ENCODE data around the gene FAM83D.

FAM83D gene

GRCh38 chr20:38895098-38895949 is 30.9 kb upstream of the FAM83D start:
- DNase-seq = no peak

- no peak for DNase-seq
Measured at GRCh38 chr20:38896009-38896594, 30.1 kb upstream of the FAM83D start.

GRCh38 chr20:38897267-38897666 is 28.9 kb upstream of the FAM83D start:
- DNase-seq = no peak

GRCh38 chr20:38900606-38901005 is 25.6 kb upstream of the FAM83D start:
- no peak for DNase-seq

- DNase-seq = no peak
Measured at GRCh38 chr20:38902601-38903000, 23.6 kb upstream of the FAM83D start.

GRCh38 chr20:38903335-38903734 is 22.9 kb upstream of the FAM83D start:
- no peak for DNase-seq

- DNase-seq = no peak
Measured at GRCh38 chr20:38905375-38905774, 20.8 kb upstream of the FAM83D start.

- DNase-seq = no peak
Measured at GRCh38 chr20:38907918-38908677, 18.1 kb upstream of the FAM83D start.

GRCh38 chr20:38915355-38915754 is 10.9 kb upstream of the FAM83D start:
- no peak for DNase-seq

GRCh38 chr20:38917657-38918056 is 8.6 kb upstream of the FAM83D start:
- DNase-seq = no peak

- DNase-seq = no peak
Measured at GRCh38 chr20:38918172-38918571, 8.0 kb upstream of the FAM83D start.

GRCh38 chr20:38919683-38920082 is 6.5 kb upstream of the FAM83D start:
- no peak for DNase-seq

GRCh38 chr20:38920411-38920810 is 5.8 kb upstream of the FAM83D start:
- DNase-seq = no peak

GRCh38 chr20:38920851-38921250 is 5.4 kb upstream of the FAM83D start:
- no peak for DNase-seq

GRCh38 chr20:38924718-38925117 is 1.5 kb upstream of the FAM83D start:
- no peak for DNase-seq

- no peak for DNase-seq
Measured at GRCh38 chr20:38926934-38927616, 858 bp downstream of the FAM83D start.

GRCh38 chr20:38927902-38928578 is 1.8 kb downstream of the FAM83D start:
- no peak for DNase-seq

GRCh38 chr20:38930242-38930569 is 4.0 kb downstream of the FAM83D start:
- DNase-seq = no peak

GRCh38 chr20:38931984-38932383 is 5.8 kb downstream of the FAM83D start:
- no peak for DNase-seq

GRCh38 chr20:38932457-38933120 is 6.4 kb downstream of the FAM83D start:
- DNase-seq = no peak

GRCh38 chr20:38934530-38934929 is 8.3 kb downstream of the FAM83D start:
- no peak for DNase-seq

GRCh38 chr20:38935285-38935684 is 9.1 kb downstream of the FAM83D start:
- no peak for DNase-seq

Data from activated gamma-delta T cell (primary cell).